Measurements from ENCODE around the gene RUFY1.
"Not testable (repeated sequence)": the region's sequence is repeated elsewhere in the genome, so short reads cannot be mapped to it uniquely, and the experiment has no call there.

- not testable (repeated sequence) for TF ChIP-seq ZFP30, RARB, ZNF70, ZFP3, OSR1, ZNF8 (CRISPR knock-in tag; IDR thresholded peaks at IDR 0.05)
These were observed 107.2 kb downstream of the RUFY1 start for GRCh38 chr5:179657302-179658178.

Data from SK-N-SH treated with all-trans-retinoic acid at 6 μM for 48 hours (cell line).